NCI-H146 (cell line): ENCODE data around the gene RPS6KB2.

Source experiments
- DNase-seq: peaks from one replicate; lab custom pipeline; 2025; lab: John Stamatoyannopoulos, UW

Gene RPS6KB2

GRCh38 chr11:67429722-67430121 lies 1.4 kb downstream of the RPS6KB2 start:
- no peak for DNase-seq

- no peak for DNase-seq
These were observed 3.3 kb downstream of the RPS6KB2 start for GRCh38 chr11:67431346-67432249.

- no peak for DNase-seq
These were observed 4.5 kb downstream of the RPS6KB2 start for GRCh38 chr11:67432655-67433349.

GRCh38 chr11:67433536-67434394 lies 5.5 kb downstream of the RPS6KB2 start:
- no peak for DNase-seq

GRCh38 chr11:67434395-67434881 lies 6.1 kb downstream of the RPS6KB2 start:
- DNase-seq: no peak

- DNase-seq: no peak
These were observed 6.9 kb downstream of the RPS6KB2 start for GRCh38 chr11:67435031-67435726.

GRCh38 chr11:67435727-67436458 lies 7.6 kb downstream of the RPS6KB2 start:
- DNase-seq: no peak

GRCh38 chr11:67436459-67437081 lies 8.3 kb downstream of the RPS6KB2 start:
- no peak for DNase-seq

- DNase-seq: no peak
These were observed 9.0 kb downstream of the RPS6KB2 start, which contains the start of gene PTPRCAP for GRCh38 chr11:67437082-67437808. PTPRCAP (minus strand) TSS chr11:67437682; CDS start chr11:67437619, 63 bp downstream.

GRCh38 chr11:67437809-67438157 lies 9.5 kb downstream of the RPS6KB2 start:
- no peak for DNase-seq

GRCh38 chr11:67438158-67438902 lies 10.0 kb downstream of the RPS6KB2 start:
- DNase-seq: no peak

- DNase-seq: no peak
These were observed 11.3 kb downstream of the RPS6KB2 start for GRCh38 chr11:67439321-67440228.

GRCh38 chr11:67440229-67441097 lies 12.2 kb downstream of the RPS6KB2 start:
- no peak for DNase-seq

GRCh38 chr11:67441098-67441563 lies 12.8 kb downstream of the RPS6KB2 start:
- DNase-seq: no peak

GRCh38 chr11:67441731-67442351 lies 13.5 kb downstream of the RPS6KB2 start:
- DNase-seq: no peak
